ENCODE measurements around the gene CLEC18B.
A peak's percentile ranks its signal among the peaks of the same experiment; 100 is the strongest.
"Not testable (repeated sequence)": the region's sequence is repeated elsewhere in the genome, so short reads cannot be mapped to it uniquely, and the experiment has no call there.

CLEC18B gene

GRCh38 chr16:74420612-74421481 is at the start of gene CLEC18B:
Gene CLEC18B (minus strand): TSS chr16:74421478. CDS start chr16:74421270, 208 bp downstream.
- DNase-seq: not testable (repeated sequence)

DNA sequence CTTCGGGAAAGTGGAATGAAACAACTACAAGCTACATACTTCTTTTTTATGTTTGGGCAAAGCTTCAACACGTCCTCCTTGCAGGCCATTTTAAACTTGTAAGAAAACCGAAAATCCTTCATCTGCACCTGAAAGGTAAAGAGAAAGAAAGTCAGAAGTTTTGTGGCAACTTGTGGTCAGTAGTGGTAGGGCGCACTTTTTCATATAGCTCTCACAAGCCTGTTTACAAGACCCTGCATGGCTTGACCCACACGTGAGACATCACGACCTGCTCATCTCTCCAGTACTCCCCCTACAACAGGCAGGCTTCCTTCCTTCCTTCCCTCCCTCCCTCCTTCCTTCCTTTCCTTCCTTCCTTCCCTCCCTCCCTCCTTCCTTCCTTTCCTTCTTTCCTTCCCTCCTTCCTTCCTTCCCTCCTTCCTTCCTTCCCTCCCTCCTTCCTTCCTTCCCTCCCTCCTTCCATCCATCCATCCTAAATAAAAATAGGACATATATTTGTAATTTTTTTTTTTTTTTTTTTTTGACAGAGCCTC is 48.7 kb upstream of the CLEC18B start:
- DNase-seq: no peak

DNA sequence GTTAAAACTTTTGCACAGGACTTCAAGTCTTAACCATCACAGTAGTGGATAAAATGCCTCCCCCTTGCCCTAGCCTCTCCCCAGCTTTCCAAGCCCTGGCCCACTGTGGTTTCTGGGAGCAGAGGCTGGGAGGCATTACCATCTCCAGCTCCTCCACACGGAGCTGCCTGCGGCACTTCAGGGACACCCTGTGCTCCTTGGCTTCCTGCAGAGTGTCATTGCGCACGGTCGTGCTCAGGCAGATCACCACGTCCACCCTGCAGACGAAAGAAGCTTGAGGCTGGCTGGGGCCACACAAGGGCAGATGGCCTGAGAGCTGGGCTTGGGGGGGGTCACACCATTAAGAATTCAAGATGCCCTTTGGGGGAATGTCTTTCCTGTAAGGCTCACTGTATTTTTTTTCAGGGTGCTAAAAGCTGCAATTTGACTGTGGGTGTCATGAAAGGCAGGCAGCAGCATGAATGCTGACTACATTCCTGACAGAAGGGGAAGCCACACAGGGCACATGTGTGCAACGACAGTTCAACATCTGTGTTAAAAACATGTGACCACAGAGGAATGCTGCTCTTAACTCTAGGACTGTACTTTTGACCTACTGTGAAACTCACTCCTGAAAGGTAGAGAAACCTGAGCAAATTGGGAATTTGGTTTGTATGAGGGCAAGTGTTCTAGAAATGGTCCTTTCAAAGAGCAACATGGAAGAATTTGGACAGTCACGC is 47.7 kb upstream of the CLEC18B start:
- no peak for DNase-seq

DNA sequence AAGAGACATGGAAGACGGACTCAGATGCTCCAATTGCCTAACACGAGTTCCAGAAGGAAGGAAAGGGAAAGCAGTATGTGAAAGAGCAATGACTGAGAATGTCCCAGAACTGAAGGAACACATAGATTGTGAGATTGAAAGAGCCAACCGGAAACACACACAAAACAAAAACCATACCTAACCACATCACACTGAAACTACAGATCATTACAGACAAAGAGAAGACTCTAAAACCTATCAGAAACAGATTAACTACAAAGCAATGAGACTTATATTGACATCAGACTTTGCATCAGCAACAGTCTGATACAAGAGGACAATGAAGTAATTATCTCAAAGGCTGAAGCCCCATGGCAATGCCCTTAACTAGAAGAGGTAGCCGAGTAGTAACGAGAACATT is 45.6 kb upstream of the CLEC18B start:
- no peak for DNase-seq

DNA sequence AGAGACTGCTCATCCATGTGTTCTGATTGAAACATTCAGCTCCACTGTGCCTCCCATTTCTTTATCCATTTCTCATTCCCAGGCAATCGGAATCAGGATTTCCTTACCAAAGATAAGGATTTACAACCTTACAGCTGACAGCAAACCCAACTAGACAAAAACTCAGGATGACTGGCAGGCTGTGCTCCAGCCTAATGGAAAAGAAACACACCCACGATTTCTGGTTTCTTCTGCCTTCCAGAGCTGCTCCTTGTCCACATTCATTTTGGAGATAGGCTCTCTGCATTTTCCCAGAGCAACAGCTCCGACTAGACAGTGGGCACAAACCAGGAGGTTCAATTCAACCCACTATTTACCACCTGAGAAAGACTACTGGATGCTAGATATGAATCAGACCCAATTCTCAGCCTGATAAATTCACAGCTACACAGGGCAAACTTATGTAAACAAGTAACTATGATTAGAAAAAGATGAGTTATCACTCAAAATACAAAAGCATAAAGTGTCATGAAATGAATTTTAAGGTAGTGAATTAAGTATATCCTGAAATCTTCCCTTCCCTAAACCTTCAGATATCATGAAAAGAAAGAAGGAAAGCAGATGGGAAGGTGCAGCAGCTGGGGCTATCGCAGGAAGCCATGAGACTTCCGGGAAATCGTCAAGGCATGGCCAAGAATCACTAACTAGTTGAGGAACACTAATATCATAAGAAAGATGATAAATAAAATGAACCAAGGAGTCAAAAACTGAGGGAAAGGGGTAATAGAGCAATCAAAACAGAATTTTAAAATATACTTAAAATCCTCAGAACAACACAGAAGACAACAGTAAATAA is 44.8 kb upstream of the CLEC18B start:
- DNase-seq: no peak

DNA sequence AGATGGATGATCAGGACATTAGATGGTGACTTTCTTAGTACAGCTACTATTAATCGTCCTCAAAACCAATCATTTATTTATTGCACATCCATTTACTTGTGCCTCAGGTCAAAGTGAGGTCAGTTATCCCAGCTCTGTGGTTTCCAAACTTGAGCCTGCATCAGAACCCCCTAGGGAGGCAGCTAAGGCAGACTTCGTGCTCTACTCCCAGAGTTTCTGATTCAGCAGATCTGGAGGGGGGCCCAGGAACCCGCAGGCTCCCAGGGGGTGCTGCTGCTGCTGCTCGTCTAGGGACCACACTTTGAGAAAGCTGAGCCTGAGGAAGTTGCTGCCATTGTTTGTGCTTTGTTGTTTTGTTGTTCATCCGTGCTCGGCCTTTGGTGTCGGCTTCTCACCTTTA is 44.0 kb upstream of the CLEC18B start:
- DNase-seq: no peak

- no peak for DNase-seq
Observed at GRCh38 chr16:74463888-74464287, 42.6 kb upstream of the CLEC18B start.

- no peak for DNase-seq
Observed at GRCh38 chr16:74462361-74462760, 41.1 kb upstream of the CLEC18B start.

DNA sequence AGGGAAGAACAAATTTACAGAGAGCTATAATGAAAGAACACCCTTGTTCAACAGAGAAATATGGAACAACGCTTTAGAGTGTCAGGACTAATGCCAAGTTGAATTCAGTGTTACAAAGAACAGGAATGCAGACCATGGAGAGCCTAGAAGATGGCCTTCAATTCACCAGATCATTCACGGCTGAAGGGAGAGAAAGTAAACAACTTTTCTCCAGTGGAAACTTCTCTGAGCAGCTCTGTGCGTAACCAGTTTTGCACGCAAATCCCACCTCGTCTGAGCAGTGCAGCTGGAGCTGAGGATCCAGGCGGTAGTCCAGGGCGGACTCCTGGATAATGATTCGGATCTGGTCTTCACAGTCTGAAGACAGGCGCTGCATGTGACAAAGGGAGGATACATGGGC is 40.5 kb upstream of the CLEC18B start:
- DNase-seq: no peak

DNA sequence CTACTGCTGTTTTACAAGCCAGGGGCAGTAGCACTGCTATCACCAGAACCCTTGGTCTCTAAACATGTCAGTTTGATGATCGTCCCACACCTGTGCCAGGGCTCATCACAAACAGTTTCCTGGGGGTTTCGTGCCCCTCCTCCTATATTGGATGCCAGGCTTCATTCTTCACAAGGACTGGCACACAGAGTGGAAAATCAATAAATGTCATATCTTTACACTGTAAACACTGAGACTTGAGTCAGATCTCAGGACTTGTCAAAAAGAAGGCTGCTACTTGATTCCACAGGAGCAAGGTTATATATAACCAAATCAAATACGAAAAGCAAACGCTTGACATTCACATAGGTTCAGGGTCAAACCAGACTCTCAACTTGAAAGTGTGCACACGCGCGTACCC is 39.3 kb upstream of the CLEC18B start:
- no peak for DNase-seq

DNA sequence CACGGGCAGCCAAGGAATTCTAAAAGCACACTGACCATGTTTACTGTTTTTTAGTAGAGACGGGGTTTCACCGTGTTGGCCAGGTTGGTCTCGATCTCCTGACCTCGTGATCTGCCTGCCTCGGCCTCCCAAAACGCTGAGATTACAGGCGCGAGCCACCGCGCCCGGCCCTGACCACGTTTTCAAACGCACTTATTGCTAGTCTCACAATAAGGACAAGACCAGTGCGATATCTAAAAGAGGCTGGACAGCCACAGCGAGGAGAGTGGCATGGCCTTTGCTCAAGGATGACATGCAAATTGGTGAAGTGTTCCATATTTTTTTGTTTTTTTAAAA is 35.0 kb upstream of the CLEC18B start:
- no peak for DNase-seq

DNA sequence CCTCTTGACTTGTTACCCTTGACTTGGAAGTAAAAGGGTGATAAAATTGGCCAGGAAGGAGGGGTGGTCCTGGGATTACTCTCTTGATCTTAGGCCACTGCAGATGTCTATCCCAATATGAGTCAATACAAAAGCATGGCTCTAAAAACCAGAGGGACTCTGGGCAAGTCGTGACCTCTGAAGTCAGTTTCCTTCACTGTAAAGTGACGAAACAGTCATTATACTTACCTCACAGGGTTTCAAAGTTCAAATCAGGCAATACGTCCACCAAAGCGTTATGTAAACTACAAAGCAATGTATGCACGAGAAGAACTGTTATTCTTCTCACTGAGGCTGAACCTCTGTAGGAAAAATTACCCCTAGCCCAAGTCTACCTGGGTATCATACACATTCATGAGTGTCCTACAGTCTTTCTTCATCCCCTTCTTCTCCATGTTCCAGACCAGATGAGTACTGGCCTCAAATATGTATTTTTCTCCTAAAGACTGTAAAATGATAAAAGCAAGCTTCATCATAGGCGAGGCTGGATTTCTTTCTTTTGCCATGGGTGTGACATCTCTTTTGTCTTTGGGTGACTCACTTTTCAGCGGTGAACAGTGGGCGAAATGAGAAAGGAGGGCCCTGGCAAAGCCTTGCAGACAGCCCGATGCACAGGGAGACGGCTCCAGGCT is 34.5 kb upstream of the CLEC18B start:
- DNase-seq: no peak

- DNase-seq: no peak
Observed at GRCh38 chr16:74455213-74455612, 33.9 kb upstream of the CLEC18B start.

GRCh38 chr16:74451951-74452758 is 30.9 kb upstream of the CLEC18B start:
- no peak for DNase-seq

- DNase-seq: no peak
Observed at GRCh38 chr16:74450967-74451760, 29.9 kb upstream of the CLEC18B start.

GRCh38 chr16:74450236-74450635 is 29.0 kb upstream of the CLEC18B start:
- DNase-seq: no peak

GRCh38 chr16:74449470-74449869 is 28.2 kb upstream of the CLEC18B start:
- DNase-seq: peak; percentile 22 to 24 (median 23)

DNA sequence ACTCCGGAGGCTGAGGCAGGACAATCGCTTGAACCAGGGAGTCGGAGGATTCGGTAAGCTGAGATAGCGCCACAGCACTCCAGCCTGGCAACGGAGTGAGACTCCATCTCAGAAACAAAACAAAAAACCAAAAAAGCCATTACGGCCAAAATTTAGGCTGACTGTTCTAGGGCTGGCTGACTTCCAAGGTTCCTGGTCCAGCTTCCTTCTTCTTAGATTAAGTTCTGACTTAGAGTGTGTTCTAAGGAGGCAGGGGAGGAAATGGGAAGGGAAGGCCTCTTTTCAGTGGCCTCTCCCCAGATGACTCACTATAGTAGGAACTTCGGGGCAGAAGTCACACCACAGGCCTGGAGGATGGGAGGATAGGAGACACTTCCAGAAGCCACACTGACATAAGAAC is 27.7 kb upstream of the CLEC18B start:
- DNase-seq: peak; percentile 78 to 87 (median 82)

- no peak for DNase-seq
Observed at GRCh38 chr16:74447578-74447977, 26.3 kb upstream of the CLEC18B start.

DNA sequence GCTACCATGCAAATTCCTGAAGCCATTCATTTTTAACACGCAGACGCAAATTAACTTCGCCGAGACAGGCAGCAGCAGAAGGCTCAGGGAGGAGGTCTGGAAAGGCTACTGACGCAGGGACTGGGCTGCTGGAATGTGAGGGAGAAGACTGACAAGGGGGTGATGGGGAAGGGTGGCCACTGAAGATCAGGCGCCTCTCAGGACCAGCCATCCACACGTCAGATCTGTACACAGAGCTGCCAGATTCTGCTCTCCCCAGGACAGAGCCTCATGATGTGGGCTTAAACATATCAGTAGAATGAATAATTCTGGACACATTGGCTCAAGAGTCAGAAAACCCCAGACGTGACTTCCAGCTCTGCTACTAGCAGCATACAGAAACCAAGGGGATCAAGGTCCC is 25.6 kb upstream of the CLEC18B start:
- no peak for DNase-seq
